HG02970 (cell line): ENCODE results near the gene PALLD.

ENCODE experiments used
- ATAC-seq: cut with Tn5 transposase; IDR thresholded peaks from one replicate; pipeline ENCODE4 v1.9.1; 2021; ENCODE audit warnings: mild to moderate bottlenecking, moderate library complexity, moderate number of reproducible peaks; ENCODE audit not compliant: unreplicated experiment, low FRiP score

The PALLD gene

DNA sequence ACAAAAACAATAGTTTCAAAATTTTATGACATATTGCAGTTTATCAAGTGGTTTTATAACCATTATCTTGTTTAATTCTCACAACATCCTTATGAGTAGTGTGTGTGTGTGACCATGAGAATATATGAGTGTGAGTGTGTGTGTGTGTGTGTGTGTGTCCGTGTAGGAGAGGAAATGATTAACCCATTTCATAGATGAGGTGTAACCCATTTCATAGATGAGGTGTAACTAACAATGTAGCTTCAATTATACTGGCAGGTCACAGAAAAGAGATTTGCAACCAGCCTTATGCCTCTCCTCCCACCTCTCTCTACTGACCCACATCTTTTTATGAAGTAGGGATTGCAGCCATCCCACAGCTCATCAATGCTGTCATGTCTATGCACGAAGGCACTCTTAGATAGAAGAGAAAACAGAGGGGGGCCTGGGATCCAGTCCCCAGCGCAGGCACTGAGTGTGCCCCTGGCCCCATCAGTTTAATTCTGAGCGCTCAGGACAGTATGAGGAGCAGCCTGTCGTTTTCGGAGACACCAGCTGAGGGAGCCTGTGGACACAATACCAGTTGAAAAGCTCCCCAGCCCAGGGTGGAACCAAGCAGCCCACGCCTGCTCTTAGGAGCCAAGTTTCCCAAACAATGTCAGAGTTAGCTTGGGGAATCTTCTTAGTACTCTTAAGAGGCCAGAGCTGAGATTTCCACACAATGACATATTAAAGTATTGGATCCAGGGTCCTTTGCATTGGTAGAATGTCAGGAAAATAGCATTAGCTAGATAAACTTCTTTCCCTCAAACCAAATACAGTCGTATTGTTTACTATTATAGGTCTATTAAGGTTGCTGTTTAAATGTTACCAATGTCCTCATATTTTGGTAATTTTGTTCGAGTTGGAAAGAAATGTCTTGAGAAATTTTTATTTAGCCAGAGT, 88.6 kb downstream of the PALLD start:
- peak; percentile 66 for ATAC-seq

- no peak for ATAC-seq
Observed at GRCh38 chr4:168586926-168587325, 90.1 kb downstream of the PALLD start.

GRCh38 chr4:168587411-168588125, 90.7 kb downstream of the PALLD start:
- ATAC-seq: no peak

DNA sequence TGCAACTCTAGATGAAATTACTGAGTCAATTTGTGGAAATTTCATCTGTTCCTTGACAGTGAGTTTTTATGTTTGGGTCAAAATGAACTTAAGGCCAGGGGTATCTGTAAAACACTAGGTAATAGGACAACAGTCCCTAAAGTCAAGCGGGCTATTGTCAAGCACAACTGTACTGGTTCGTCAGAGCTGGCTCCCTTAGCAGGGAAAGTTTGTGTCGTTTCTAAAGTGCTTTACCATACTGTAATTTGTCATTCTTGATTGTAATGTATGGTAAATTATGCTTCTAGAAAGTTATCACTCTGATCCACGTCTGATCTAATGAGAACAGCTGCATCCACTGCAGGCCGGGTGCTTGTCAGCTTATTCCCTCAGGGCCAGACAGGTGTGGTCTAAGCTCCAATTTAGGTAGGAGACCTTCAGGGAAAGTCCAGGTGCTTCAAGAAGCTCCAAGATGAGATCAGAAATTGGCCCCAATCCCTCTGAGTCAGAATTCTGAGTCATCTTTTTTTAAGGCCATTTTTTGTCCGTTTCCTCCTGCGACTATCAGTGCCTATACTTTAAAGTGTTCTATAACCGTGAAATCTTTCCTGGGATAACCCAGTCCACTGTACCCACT, 92.2 kb downstream of the PALLD start:
- ATAC-seq: no peak

GRCh38 chr4:168592676-168593075, 95.8 kb downstream of the PALLD start:
- no peak for ATAC-seq

DNA sequence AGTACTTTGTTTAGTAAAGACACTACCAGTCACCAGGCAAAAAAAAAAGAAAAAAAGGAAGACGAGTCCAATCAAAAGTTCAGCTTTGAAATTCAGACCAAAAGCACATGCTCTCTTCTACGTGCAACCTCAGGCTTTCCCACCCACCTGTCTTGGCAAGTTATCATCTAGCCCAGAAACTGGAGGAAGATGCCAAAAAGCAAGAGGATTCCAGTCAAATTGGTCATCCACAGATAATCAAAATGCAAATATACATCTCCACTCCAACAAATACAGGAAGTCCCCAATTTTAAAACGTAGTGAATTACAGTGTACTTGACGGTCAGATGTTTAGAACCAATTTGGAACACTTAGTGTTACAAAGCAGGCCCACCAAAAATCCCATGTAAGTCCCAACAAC, 96.5 kb downstream of the PALLD start:
- ATAC-seq: no peak

- no peak for ATAC-seq
Observed at GRCh38 chr4:168594121-168594520, 97.3 kb downstream of the PALLD start.

DNA sequence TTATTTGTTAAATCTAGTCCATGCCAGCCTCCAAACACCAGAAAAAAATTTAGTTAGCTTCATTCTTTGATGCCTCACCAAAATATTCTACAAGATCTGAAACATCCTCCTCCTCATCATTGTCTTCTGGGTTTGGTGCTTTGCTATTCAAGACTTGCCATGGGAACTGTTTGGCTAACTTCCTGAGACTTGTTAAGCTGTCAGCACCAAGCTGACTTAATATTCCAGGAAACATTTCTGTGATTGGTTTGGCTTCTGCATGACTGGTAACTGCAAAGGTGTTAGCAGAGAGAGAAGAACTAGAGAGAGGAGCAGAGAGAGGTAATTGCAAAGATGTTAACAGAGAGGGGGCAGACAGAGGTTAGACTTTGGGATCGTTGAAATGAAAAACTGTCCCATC, 101.3 kb downstream of the PALLD start:
- no peak for ATAC-seq

- ATAC-seq: no peak
Observed at GRCh38 chr4:168600796-168601583, 104.1 kb downstream of the PALLD start.

DNA sequence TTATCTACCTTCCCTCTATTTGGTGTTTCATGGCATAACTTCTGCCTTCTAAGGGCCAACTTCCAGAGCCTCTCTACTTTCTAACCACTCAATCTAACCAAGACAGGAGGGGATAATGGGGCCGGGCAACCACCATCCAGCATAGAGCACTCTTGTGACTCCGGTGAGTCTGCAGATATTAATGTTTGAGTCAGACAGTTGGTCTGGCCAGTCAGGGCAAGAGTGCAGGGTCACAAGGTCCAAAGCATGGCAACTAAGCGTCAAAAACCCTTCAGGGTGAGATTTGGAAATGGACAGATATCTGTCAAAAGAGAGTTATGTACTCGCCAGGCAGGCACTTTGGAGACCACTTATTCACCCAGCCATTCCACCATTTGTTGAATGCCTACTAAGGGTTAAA, 105.0 kb downstream of the PALLD start:
- no peak for ATAC-seq

GRCh38 chr4:168604496-168605373, 107.9 kb downstream of the PALLD start:
- no peak for ATAC-seq

- ATAC-seq: no peak
Observed at GRCh38 chr4:168605411-168605810, 108.6 kb downstream of the PALLD start.

DNA sequence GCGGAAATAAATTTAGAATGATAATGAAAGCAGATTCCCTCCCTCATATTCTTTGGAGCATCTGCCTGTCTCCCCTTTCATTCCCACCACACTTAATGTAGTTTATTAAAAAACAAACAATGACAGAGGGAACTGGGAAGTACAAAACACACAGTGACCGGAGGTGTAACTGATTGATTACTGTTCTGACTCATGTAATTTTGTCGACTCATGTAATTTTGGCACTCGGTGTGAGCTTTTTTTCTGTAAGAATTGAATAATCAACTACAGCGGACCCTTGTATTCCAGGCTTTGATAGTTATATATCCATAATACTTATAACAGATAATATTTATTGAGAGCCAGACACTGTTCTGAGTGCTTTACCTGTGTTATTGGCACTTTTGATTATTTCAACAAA, 110.4 kb downstream of the PALLD start:
- ATAC-seq: no peak

GRCh38 chr4:168608771-168609170, 111.9 kb downstream of the PALLD start:
- ATAC-seq: no peak

DNA sequence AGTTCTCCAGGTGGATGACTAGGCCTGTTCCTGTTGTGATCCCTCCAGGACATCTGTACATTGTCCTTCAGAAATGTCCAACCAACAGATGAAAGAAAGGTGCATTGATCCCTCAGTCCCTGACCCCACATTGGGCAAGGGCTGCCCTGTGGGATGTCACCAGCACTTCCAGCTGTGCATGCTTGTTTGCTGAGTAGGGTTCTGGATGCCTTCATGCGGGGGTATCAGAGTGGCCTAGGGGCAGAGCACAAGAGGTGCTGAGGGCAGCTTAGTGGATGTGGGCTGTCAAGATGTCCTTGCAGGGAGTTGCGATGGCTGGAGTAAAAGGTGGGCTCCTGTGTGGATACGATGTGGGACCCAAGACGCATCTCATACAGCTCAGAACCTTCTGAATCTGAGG, 112.5 kb downstream of the PALLD start:
- no peak for ATAC-seq

GRCh38 chr4:168610911-168611530, 114.2 kb downstream of the PALLD start:
- no peak for ATAC-seq

- ATAC-seq: no peak
Observed at GRCh38 chr4:168612450-168613135, 115.7 kb downstream of the PALLD start.

GRCh38 chr4:168613869-168614268, 117.0 kb downstream of the PALLD start:
- no peak for ATAC-seq
